Lower lobe of right lung (tissue), 2 donors: ENCODE results near the gene AXL. TPM values are rescaled to one million over a fixed set of nuclear protein-coding genes. Genes with fewer than 3 reads are reported as not detected.

Source experiments
- ATAC-seq, 2 donors: fragments of 200-7000 bp; cut with Tn5 transposase; one replicate each; pipeline ENCODE4 v1.9.1; 2020 to 2022; ENCODE audit warnings: mild to moderate bottlenecking in 2 of 2, moderate library complexity in 2 of 2
- DNase-seq: peaks from one replicate; pipeline ENCODE4 v3.0.0-alpha.2; 2020
- H3K27ac ChIP-seq: fragments of 200-600 bp; one replicate; pipeline ENCODE4 v1.8.0; 2022
- H3K27me3 ChIP-seq: fragments of 200-600 bp; one replicate; pipeline ENCODE4 v1.8.0; 2022; ENCODE audit warnings: low read depth
- H3K36me3 ChIP-seq: fragments of 200-600 bp; one replicate; pipeline ENCODE4 v1.8.0; 2022; ENCODE audit warnings: mild to moderate bottlenecking
- H3K4me1 ChIP-seq: fragments of 200-600 bp; one replicate; pipeline ENCODE4 v1.8.0; 2022
- H3K4me3 ChIP-seq: fragments of 200-600 bp; one replicate; pipeline ENCODE4 v1.8.0; 2022; ENCODE audit warnings: mild to moderate bottlenecking
- H3K9me3 ChIP-seq: fragments of 200-600 bp; one replicate; pipeline ENCODE4 v1.8.0; 2022
- CTCF ChIP-seq: fragments of 200-600 bp; IDR thresholded peaks from one replicate; pipeline ENCODE4 v1.8.0; 2022; ENCODE audit warnings: antibody characterized with exemption, mild to moderate bottlenecking
- intact Hi-C: fragments of 100-400 bp; cut with DNase I; formaldehyde crosslinking; loops from one replicate; pipeline ENCODE4 v1.11.0; 2022
- total RNA-seq: library from RNA; stranded (reverse); fragmentation: NEBNext Ultra II Directional; extraction: Animal tissue kit (Norgen Biotek cat#: 25700); gene quantifications from one replicate; pipeline ENCODE4 v1.2.1, GENCODE V29; 2021
- donor health status: DM: no; HTN: yes; CAD: no; lungs with severe emphysema.

The AXL gene
- total RNA-seq, 1 donor from 2014 or later, result 92.7 TPM

- DNase-seq (no peak), ATAC-seq (no peak)
- Histone ChIP-seq H3K4me3 (no peak overlapping the region), H3K9me3 (no peaks in the 10 kb centered on the region), H3K4me1 (no peaks in the 10 kb centered on the region), H3K27me3 (no peaks in the 10 kb centered on the region), H3K27ac (no peak overlapping the region), H3K36me3 (peaks cover 84% of the 10 kb centered on the region)
- intact Hi-C loops, result no loop called here
- no peak for TF ChIP-seq CTCF
Measured at GRCh38 chr19:41244117-41244516, 25.1 kb downstream of the AXL start.

GRCh38 chr19:41245843-41246242, 26.8 kb downstream of the AXL start:
- no peak overlapping the region for H3K27ac ChIP-seq
- no peaks in the 10 kb centered on the region for H3K9me3 ChIP-seq
- ATAC-seq, result no peak

GRCh38 chr19:41248895-41249294, 29.9 kb downstream of the AXL start:
- Histone ChIP-seq H3K9me3 (no peaks in the 10 kb centered on the region), H3K4me3 (no peak overlapping the region), H3K4me1 (no peaks in the 10 kb centered on the region), H3K36me3 (peaks cover 83% of the 10 kb centered on the region), H3K27me3 (peaks cover 5% of the 10 kb centered on the region), H3K27ac (no peak overlapping the region)
- no peak for TF ChIP-seq CTCF
- ATAC-seq, result no peak
- DNase-seq, result no peak
- intact Hi-C loops, result no loop called here

More at GRCh38 chr19:41245843-41246242, 26.8 kb downstream of the AXL start:
- DNase-seq, result no peak
- no peaks in the 10 kb centered on the region for H3K4me1 ChIP-seq
- H3K4me3 ChIP-seq, result no peak overlapping the region
- no peak for TF ChIP-seq CTCF
- no peaks in the 10 kb centered on the region for H3K27me3 ChIP-seq
- peaks cover 90% of the 10 kb centered on the region for H3K36me3 ChIP-seq
- intact Hi-C loops, result no loop called here

GRCh38 chr19:41249707-41250423, 30.8 kb downstream of the AXL start:
- no peaks in the 10 kb centered on the region for H3K9me3 ChIP-seq
- intact Hi-C loops, result no loop called here
- DNase-seq, result no peak
- H3K4me1 ChIP-seq, result no peaks in the 10 kb centered on the region
- no peak for TF ChIP-seq CTCF
- peaks cover 5% of the 10 kb centered on the region for H3K27me3 ChIP-seq
- H3K27ac ChIP-seq, result no peak overlapping the region
- no peak overlapping the region for H3K4me3 ChIP-seq
- ATAC-seq, result no peak
- peaks cover 84% of the 10 kb centered on the region for H3K36me3 ChIP-seq

- ATAC-seq (no peak), DNase-seq (no peak)
- H3K9me3 ChIP-seq, result no peaks in the 10 kb centered on the region
- no peak overlapping the region for H3K4me3 ChIP-seq
- intact Hi-C loops, result no loop called here
- no peaks in the 10 kb centered on the region for H3K4me1 ChIP-seq
- H3K27ac ChIP-seq, result no peak overlapping the region
- H3K27me3 ChIP-seq, result peaks cover 5% of the 10 kb centered on the region
- TF ChIP-seq CTCF, result no peak
- H3K36me3 ChIP-seq, result peaks cover 75% of the 10 kb centered on the region
Measured at GRCh38 chr19:41253660-41254059, 34.6 kb downstream of the AXL start.
